HFF-Myc (cell line): ENCODE results near the gene LRPPRC.
"Not testable (repeated sequence)": the region's sequence is repeated elsewhere in the genome, so short reads cannot be mapped to it uniquely, and the experiment has no call there.

Source experiments
- DNase-seq: peaks from one replicate; pipeline ENCODE4 v3.0.0-alpha.2; 2011; ENCODE audit warnings: low read depth; ENCODE audit errors: extremely low read depth
- H3K4me3 ChIP-seq: replicated peaks from 2 replicates; pipeline ENCODE4 v1.5.1; 2011; ENCODE audit warnings: low read depth, mild to moderate bottlenecking, control low read depth, low read length
- CTCF ChIP-seq: IDR thresholded peaks from 2 replicates; pipeline ENCODE4 v1.5.1; 2012; ENCODE audit warnings: mild to moderate bottlenecking, low read depth, low read length, control low read depth; ENCODE audit errors: missing control alignments

LRPPRC gene

GRCh38 chr2:44016282-44016681 is 20.5 kb upstream of the LRPPRC start:
- DNase-seq, result peak; percentile 14
- no peak for TF ChIP-seq CTCF
- H3K4me3 ChIP-seq, result no peak overlapping the region

GRCh38 chr2:44015239-44015638 is 19.4 kb upstream of the LRPPRC start:
- TF ChIP-seq CTCF, result no peak
- no peak for DNase-seq
- no peak overlapping the region for H3K4me3 ChIP-seq

- H3K4me3 ChIP-seq, DNase-seq: not testable (repeated sequence)
These were observed 17.4 kb upstream of the LRPPRC start for GRCh38 chr2:44013205-44013604.

GRCh38 chr2:44010266-44010665 is 14.5 kb upstream of the LRPPRC start:
- DNase-seq, result no peak
- no peak for TF ChIP-seq CTCF
- no peak overlapping the region for H3K4me3 ChIP-seq

GRCh38 chr2:44009136-44009735 is 13.4 kb upstream of the LRPPRC start:
- no peak overlapping the region for H3K4me3 ChIP-seq
- DNase-seq, result no peak
- TF ChIP-seq CTCF, result no peak

- no peak for DNase-seq
- TF ChIP-seq CTCF, result no peak
- no peak overlapping the region for H3K4me3 ChIP-seq
These were observed 10.1 kb upstream of the LRPPRC start for GRCh38 chr2:44005846-44006245.

GRCh38 chr2:44004735-44005602 is 9.2 kb upstream of the LRPPRC start:
- no peak for TF ChIP-seq CTCF
- no peak overlapping the region for H3K4me3 ChIP-seq
- DNase-seq, result no peak
